Ovary (tissue), 3 donors: ENCODE results near the gene PRICKLE1.

Experiments used
- EP300 ChIP-seq: sonication (generic); formaldehyde crosslinking; IDR thresholded peaks from one replicate; pipeline ENCODE4 v1.6.1; 2017; ENCODE audit warnings: antibody characterized with exemption
- POLR2A ChIP-seq: fragments of 450-650 bp; IDR thresholded peaks from one replicate; pipeline ENCODE4 v1.6.1; 2017; ENCODE audit warnings: antibody characterized with exemption, mild to moderate bottlenecking, moderate library complexity
- TF ChIP-seq, protein P1 (sequence below), 3 donors: fragments of 450-650 bp in 2 of 3; fragments of 200-600 bp in 1 of 3; IDR thresholded peaks; one replicate each; pipeline versions ENCODE4 v1.5.1 to v1.8.0; 2016 to 2022; ENCODE audit warnings: antibody characterized with exemption in 3 of 3, mild to moderate bottlenecking in 1 of 3
- donor health status: DM: no; HTN: no; CAD: no.

DNA sequence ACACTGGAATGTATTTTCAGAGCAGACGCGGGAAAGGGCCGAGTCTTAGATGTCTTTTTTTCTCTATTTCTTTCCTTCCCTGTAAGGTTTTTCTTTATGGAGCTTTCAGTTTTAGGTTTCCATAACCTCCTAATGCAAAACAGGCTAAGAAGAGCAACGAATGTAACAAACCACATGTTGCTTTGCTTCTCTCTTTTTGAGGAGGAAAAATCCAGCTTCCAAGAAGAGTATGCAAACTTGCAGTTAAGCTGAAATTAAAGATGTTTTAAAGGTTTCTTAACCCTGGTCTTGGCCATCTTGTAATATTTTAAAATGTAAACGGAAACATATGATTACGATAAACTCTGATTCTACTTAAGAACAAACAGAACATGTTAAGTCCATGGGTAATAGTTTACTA, 86.9 kb downstream of the PRICKLE1 start:
- TF ChIP-seq, protein P1, sequence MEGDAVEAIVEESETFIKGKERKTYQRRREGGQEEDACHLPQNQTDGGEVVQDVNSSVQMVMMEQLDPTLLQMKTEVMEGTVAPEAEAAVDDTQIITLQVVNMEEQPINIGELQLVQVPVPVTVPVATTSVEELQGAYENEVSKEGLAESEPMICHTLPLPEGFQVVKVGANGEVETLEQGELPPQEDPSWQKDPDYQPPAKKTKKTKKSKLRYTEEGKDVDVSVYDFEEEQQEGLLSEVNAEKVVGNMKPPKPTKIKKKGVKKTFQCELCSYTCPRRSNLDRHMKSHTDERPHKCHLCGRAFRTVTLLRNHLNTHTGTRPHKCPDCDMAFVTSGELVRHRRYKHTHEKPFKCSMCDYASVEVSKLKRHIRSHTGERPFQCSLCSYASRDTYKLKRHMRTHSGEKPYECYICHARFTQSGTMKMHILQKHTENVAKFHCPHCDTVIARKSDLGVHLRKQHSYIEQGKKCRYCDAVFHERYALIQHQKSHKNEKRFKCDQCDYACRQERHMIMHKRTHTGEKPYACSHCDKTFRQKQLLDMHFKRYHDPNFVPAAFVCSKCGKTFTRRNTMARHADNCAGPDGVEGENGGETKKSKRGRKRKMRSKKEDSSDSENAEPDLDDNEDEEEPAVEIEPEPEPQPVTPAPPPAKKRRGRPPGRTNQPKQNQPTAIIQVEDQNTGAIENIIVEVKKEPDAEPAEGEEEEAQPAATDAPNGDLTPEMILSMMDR (IDR thresholded peaks at IDR 0.05), result no peak
- TF ChIP-seq POLR2A, result no peak
- TF ChIP-seq EP300, result no peak
